Panc1 (cell line): ENCODE data around the gene NSRP1. TPM values are rescaled to one million over a fixed set of nuclear protein-coding genes. Genes with fewer than 3 reads are reported as not detected.

Source experiments
- ATAC-seq: fragments of 200-7000 bp; cut with Tn5 transposase; 2 replicates; pipeline ENCODE4 v1.9.1; 2020; ENCODE audit warnings: mild to moderate bottlenecking, moderate library complexity
- BruUV-seq: library from RNA; stranded (reverse); fragments of 400-500 nt; replicated peaks from 2 replicates; lab custom pipeline; 2021; lab: Mats Ljungman, UMichigan
- CTCF ChIA-PET: fragments of 300-600 bp; sonication (Branson Sonifier 250); formaldehyde crosslinking; loops from one replicate; lab custom pipeline; 2022; ENCODE audit warnings: antibody characterized with exemption; lab: Charles Lee
- POLR2A ChIA-PET: fragments of 300-600 bp; sonication (Branson Sonifier 250); formaldehyde crosslinking; loops from one replicate; lab custom pipeline; 2022; ENCODE audit warnings: antibody characterized with exemption; lab: Charles Lee
- DNase-seq: peaks from one replicate; pipeline ENCODE4 v3.0.0-alpha.2; 2010; ENCODE audit warnings: low read depth, low spot score
- H3K27ac ChIP-seq: 2 replicates; pipeline ENCODE4 v1.5.1; 2011; ENCODE audit warnings: mild to moderate bottlenecking, low read length, inconsistent platforms
- H3K27me3 ChIP-seq: fragments of 200-500 bp; sonication (Bioruptor generic); 2 replicates; pipeline ENCODE4 v1.6.0; 2014; ENCODE audit warnings: low read length, inconsistent platforms; ENCODE audit not compliant: control insufficient read depth, insufficient read depth
- H3K36me3 ChIP-seq: fragments of 200-500 bp; sonication (Bioruptor generic); 2 replicates; pipeline ENCODE4 v1.5.1; 2014; ENCODE audit warnings: inconsistent platforms, mild to moderate bottlenecking, low read length, moderate library complexity; ENCODE audit not compliant: control insufficient read depth, insufficient read depth
- H3K4me1 ChIP-seq: 2 replicates; pipeline ENCODE4 v1.5.1; 2011; ENCODE audit warnings: inconsistent platforms, mild to moderate bottlenecking, low read length, moderate library complexity; ENCODE audit not compliant: control insufficient read depth, insufficient read depth
- H3K4me3 ChIP-seq, 2 experiments: 2 replicates each; pipeline ENCODE4 v1.5.1; 2011 to 2012; ENCODE audit warnings: low read depth in 2 of 2, low read length in 2 of 2, mild to moderate bottlenecking in 2 of 2, inconsistent platforms in 1 of 2, moderate library complexity in 1 of 2
- H3K9me3 ChIP-seq: fragments of 200-500 bp; sonication (Bioruptor generic); 2 replicates; pipeline ENCODE4 v1.5.1; 2014; ENCODE audit warnings: low read depth, mild to moderate bottlenecking, inconsistent platforms, low read length, moderate library complexity; ENCODE audit not compliant: control insufficient read depth, insufficient read depth
- CTCF ChIP-seq: fragments of 450-650 bp; IDR thresholded peaks from 2 replicates; pipeline ENCODE4 v1.5.1; 2017; ENCODE audit warnings: mild to moderate bottlenecking
- POLR2AphosphoS5 ChIP-seq: IDR thresholded peaks from 2 replicates; pipeline ENCODE4 v1.6.1; 2012; ENCODE audit warnings: mild to moderate bottlenecking, low read depth, low read length, moderate library complexity
- REST ChIP-seq, 2 experiments: IDR thresholded peaks; 2 replicates each; pipeline ENCODE4 v1.6.1; 2011 to 2012; ENCODE audit warnings: low read depth in 2 of 2, control low read depth in 1 of 2, low read length in 1 of 2, mild to moderate bottlenecking in 1 of 2, moderate library complexity in 1 of 2; ENCODE audit not compliant: insufficient read depth in 1 of 2
- SIN3A ChIP-seq: IDR thresholded peaks from 2 replicates; pipeline ENCODE4 v1.6.1; 2012; ENCODE audit warnings: low read depth, mild to moderate bottlenecking, low read length, moderate library complexity, borderline replicate concordance; ENCODE audit not compliant: insufficient read depth
- TCF7L2 ChIP-seq: IDR thresholded peaks from 2 replicates; pipeline ENCODE4 v1.6.1; 2011; ENCODE audit warnings: mild to moderate bottlenecking, low read depth, low read length, inconsistent platforms
- in situ Hi-C: cut with HindIII; loops from 2 replicates; pipeline ENCODE4 v1.10.0; 2016; ENCODE audit warnings: low sequenced_read_pairs, low pct_unique_long_range_greater_than_20kb
- intact Hi-C: fragments of 100-400 bp; cut with micrococcal nuclease; formaldehyde crosslinking; loops from one replicate; pipeline ENCODE4 v1.10.0; 2022; ENCODE audit not compliant: unreplicated experiment
- total RNA-seq: library from RNA; stranded (reverse); gene quantifications from one replicate; pipeline ENCODE4 v1.2.1, GENCODE V29; 2021; ENCODE audit not compliant: unreplicated experiment

NSRP1 gene
- total RNA-seq, 1 experiment from 2014 or later, result 30.5 TPM

- CTCF ChIA-PET, result no interaction called here
- intact Hi-C loops (no loop called here), in situ Hi-C loops (no loop called here)
- Histone ChIP-seq H3K27ac (no peak overlapping the region), H3K4me3 (no peak overlapping the region), H3K4me1 (no peaks in the 10 kb centered on the region), H3K27me3 (no peaks in the 10 kb centered on the region), H3K36me3 (no peaks in the 10 kb centered on the region; the same call in 1 of the 2 replicates), H3K9me3 (no peaks in the 10 kb centered on the region)
- TF ChIP-seq REST (IDR thresholded peaks at IDR 0.05; ENCODE audit: insufficient read depth in 1 of 2, low read depth in 2 of 2, low read length in 1 of 2) (no peak), POLR2AphosphoS5 (no peak), CTCF (no peak), TCF7L2 (no peak), SIN3A (no peak)
- POLR2A ChIA-PET, result no interaction called here
- no TSS peak for BruUV-seq
- DNase-seq, result no peak
- no peak for ATAC-seq
Measured at GRCh38 chr17:30164531-30164930, 47.9 kb downstream of the NSRP1 start.

- Histone ChIP-seq H3K27ac (no peak overlapping the region), H3K4me1 (no peaks in the 10 kb centered on the region), H3K9me3 (no peaks in the 10 kb centered on the region), H3K4me3 (no peak overlapping the region), H3K36me3 (no peaks in the 10 kb centered on the region; the same call in 1 of the 2 replicates), H3K27me3 (no peaks in the 10 kb centered on the region)
- POLR2A ChIA-PET, result no interaction called here
- TF ChIP-seq POLR2AphosphoS5, result no peak
- TF ChIP-seq TCF7L2, result no peak
- no peak for TF ChIP-seq REST (IDR thresholded peaks at IDR 0.05; ENCODE audit: insufficient read depth in 1 of 2, low read depth in 2 of 2, low read length in 1 of 2)
- TF ChIP-seq CTCF, result no peak
- no peak for TF ChIP-seq SIN3A
- DNase-seq, result no peak
- no peak for ATAC-seq
- no TSS peak for BruUV-seq
- CTCF ChIA-PET, result no interaction called here
- in situ Hi-C loops (no loop called here), intact Hi-C loops (no loop called here)
Measured at GRCh38 chr17:30165147-30165546, 48.5 kb downstream of the NSRP1 start.
